ENCODE measurements around the gene CALML3.

The CALML3 gene

GRCh38 chr10:5570979-5571810, 46.4 kb downstream of the CALML3 start:
- no peak for ATAC-seq

GRCh38 chr10:5571826-5572225, 47.1 kb downstream of the CALML3 start:
- DNase-seq (no peak), ATAC-seq (no peak)

More at GRCh38 chr10:5570979-5571810, 46.4 kb downstream of the CALML3 start:
- DNase-seq, result no peak

- ATAC-seq (no peak), DNase-seq (no peak)
These were observed 48.7 kb downstream of the CALML3 start for GRCh38 chr10:5573319-5573950.

GRCh38 chr10:5573968-5574641, 49.3 kb downstream of the CALML3 start:
- no peak for DNase-seq
- no peak for ATAC-seq

- DNase-seq (no peak), ATAC-seq (no peak)
These were observed 49.9 kb downstream of the CALML3 start for GRCh38 chr10:5574642-5575131.

- DNase-seq, result no peak
- no peak for ATAC-seq
These were observed 50.4 kb downstream of the CALML3 start for GRCh38 chr10:5575144-5575481.

GRCh38 chr10:5575482-5576153, 50.9 kb downstream of the CALML3 start:
- ATAC-seq (no peak), DNase-seq (no peak)

- DNase-seq, result no peak
- ATAC-seq, result no peak
These were observed 51.5 kb downstream of the CALML3 start for GRCh38 chr10:5576154-5576748.

Measured in stimulated activated naive CD8-positive, alpha-beta T cell treated with anti-CD3 and anti-CD28 coated beads, Interleukin-15, Interleukin-2, amounts not matched to agents 100 U/mL and 50 U/mL, for 24 hours (primary cell).